ENCODE results near the gene SELPLG.
"Not testable (repeated sequence)": the region's sequence is repeated elsewhere in the genome, so short reads cannot be mapped to it uniquely, and the experiment has no call there.

SELPLG gene

DNA sequence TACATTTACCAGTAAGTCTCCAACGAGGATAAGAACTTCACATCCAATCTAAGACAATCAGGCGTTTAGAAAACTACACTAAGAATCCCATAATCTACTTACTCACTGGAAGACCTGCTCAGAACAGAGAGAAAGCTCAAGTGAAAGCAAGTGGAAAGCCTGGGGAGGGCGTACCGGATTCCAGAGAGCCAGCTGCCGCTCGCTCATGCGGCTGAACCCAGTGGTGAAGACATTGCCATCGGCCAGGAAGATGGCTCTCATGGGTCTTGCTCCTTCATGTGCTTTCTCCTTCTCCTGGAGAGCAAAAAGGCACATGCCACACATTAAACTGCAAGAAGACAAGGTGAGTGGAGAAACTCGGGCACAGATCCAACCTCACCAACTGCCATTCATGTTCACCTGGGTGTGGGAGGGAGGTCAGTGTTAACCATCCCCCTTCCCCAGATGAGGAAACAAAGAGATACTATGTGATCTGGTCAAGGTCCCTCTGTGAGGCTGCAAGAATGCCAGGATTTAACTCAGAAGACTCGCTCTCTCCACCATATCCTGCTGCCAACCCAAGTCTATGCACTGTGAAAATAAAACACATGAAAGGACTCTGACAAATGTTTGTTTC, 23.5 kb upstream of the SELPLG start:
- CTCF ChIA-PET, result no interaction called here
- DNase-seq (ENCODE audit: extremely low spot score), result no peak
- TF ChIP-seq L3MBTL2 (conservative IDR thresholded peaks at IDR 0.05) (no peak), CTBP1 (IDR thresholded peaks at IDR 0.05; ENCODE audit: borderline replicate concordance) (no peak), NFRKB (IDR thresholded peaks at IDR 0.05) (no peak), ELF4 (IDR thresholded peaks at IDR 0.05) (no peak), BHLHE40 (IDR thresholded peaks at IDR 0.05; ENCODE audit: borderline replicate concordance) (no peak), FOXM1 (IDR thresholded peaks at IDR 0.05; ENCODE audit: borderline replicate concordance) (no peak), SP1 (IDR thresholded peaks at IDR 0.05) (no peak), ZNF384 (IDR thresholded peaks at IDR 0.05) (no peak)
- TF ChIP-seq, protein P1, sequence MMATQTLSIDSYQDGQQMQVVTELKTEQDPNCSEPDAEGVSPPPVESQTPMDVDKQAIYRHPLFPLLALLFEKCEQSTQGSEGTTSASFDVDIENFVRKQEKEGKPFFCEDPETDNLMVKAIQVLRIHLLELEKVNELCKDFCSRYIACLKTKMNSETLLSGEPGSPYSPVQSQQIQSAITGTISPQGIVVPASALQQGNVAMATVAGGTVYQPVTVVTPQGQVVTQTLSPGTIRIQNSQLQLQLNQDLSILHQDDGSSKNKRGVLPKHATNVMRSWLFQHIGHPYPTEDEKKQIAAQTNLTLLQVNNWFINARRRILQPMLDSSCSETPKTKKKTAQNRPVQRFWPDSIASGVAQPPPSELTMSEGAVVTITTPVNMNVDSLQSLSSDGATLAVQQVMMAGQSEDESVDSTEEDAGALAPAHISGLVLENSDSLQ (IDR thresholded peaks at IDR 0.05), result no peak
- POLR2A ChIA-PET, result no interaction called here

DNA sequence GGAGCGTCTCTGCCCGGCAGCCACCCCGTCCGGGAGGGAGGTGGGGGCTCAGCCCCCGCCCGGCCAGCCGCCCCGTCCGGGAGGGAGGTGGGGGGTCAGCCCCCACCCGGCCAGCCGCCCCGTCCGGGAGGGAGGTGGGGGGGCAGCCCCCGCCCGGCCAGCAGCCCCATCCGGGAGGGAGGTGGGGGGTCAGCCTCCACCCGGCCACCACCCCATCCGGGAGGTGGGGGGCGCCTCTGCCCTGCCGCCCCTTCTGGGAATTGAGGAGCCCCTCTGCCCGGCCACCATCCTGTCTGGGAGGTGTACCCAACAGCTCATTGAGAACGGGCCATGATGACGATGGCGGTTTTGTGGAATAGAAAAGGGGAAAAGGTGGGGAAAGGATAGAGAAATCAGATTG, 22.6 kb upstream of the SELPLG start:
- DNase-seq (ENCODE audit: extremely low spot score); POLR2A ChIA-PET; CTCF ChIA-PET: not testable (repeated sequence)

DNA sequence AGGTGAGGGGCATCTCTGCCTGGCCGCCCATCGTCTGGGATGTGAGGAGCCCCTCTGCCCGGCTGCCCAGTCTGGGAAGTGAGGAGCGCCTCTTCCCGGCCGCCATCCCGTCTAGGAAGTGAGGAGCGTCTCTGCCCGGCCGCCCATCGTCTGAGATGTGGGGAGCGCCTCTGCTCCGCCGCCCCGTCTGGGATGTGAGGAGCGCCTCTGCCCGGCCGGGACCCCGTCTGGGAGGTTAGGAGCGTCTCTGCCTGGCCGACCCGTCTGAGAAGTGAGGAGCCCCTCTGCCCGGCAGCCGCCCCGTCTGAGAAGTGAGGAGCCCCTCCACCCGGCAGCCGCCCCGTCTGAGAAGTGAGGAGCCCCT, 22.1 kb upstream of the SELPLG start:
- POLR2A ChIA-PET; CTCF ChIA-PET; DNase-seq (ENCODE audit: extremely low spot score): not testable (repeated sequence)

DNA sequence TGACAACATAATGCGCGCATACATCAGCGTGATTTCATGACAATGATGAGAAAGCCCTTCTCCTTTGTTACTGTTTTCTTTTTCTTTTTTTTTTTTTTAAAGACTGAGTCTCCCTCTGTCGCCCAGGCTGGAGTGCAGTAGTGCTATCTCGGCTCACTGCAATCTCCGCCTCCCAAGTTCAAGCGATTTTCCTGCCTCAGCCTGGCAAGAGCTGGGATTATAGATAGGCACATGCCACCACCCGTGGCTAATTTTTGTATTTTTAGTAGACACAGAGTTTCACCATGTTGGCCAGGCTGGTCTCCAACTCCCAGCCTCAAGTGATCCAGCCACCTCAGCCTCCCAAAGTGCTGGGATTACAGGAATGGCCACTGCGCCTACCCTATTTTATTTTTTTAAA, 20.9 kb upstream of the SELPLG start:
- DNase-seq (ENCODE audit: extremely low spot score); CTCF ChIA-PET; POLR2A ChIA-PET: not testable (repeated sequence)

DNA sequence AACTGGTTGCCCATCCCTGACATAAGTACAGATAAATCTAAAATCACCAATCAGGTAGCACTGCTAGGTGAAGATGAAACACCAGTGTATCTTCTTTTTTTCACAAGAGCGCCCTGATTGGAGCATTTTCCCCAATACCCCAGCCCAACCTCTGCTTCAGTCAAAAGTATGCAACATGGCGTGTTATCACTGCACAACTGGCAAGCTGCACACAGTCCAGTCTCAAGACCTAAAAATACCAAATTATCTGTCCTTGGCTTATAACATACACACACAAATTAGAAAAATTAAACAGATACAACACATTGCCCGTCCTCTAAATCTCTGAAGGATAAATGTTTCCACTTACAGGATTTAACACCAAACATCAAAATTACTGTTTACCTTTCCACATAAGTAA, 20.2 kb upstream of the SELPLG start:
- no peak for TF ChIP-seq ELF4 (IDR thresholded peaks at IDR 0.05)
- no peak for TF ChIP-seq FOXA1 (IDR thresholded peaks at IDR 0.05)
- no peak for TF ChIP-seq TARDBP (IDR thresholded peaks at IDR 0.05)
- TF ChIP-seq, protein P1 (IDR thresholded peaks at IDR 0.05), result no peak
- TF ChIP-seq FOXK2 (IDR thresholded peaks at IDR 0.05), result no peak
- TF ChIP-seq BHLHE40 (IDR thresholded peaks at IDR 0.05; ENCODE audit: borderline replicate concordance), result no peak
- TF ChIP-seq L3MBTL2 (conservative IDR thresholded peaks at IDR 0.05), result no peak
- no peak for TF ChIP-seq LEF1 (IDR thresholded peaks at IDR 0.05; ENCODE audit: borderline replicate concordance)
- TF ChIP-seq NFRKB (IDR thresholded peaks at IDR 0.05), result no peak
- ChIA-PET CTCF (interaction anchor here (1.2 kb wide), 1 partner anchor 11 kb away, joined by 5 read pairs; no protein-coding TSS in a partner anchor), POLR2A (no interaction called here)
- no peak for DNase-seq (ENCODE audit: extremely low spot score)

DNA sequence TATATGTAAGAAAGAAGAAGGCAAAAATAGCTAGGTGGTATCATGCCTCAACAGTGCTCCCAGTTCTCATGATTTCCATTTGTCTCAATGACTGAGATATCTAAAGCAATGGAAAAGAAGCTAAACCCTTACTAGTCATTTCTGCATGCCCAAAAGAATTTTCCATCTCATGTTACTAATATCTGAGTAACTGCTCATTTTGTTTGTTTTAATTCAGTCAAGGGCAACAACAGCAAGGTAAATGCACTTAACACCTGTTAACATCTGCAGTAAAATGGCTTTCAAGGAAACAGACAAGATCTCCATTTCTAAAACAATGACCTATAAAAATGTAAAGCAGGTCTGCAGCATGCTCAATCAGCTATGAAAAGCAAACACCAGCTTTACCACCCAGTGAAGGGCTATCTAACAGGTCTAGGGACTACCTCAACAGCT, 19.4 kb upstream of the SELPLG start:
- CTCF ChIA-PET, result interaction anchor here (0.7 to 1.2 kb wide), 2 partner anchors 10 to 12 kb away, joined by 3 to 5 read pairs; no protein-coding TSS in a partner anchor
- no peak for TF ChIP-seq ELF4 (IDR thresholded peaks at IDR 0.05)
- TF ChIP-seq ARNT (IDR thresholded peaks at IDR 0.05), result no peak
- TF ChIP-seq, protein P1 (IDR thresholded peaks at IDR 0.05), result no peak
- DNase-seq (ENCODE audit: extremely low spot score), result no peak
- POLR2A ChIA-PET, result no interaction called here

DNA sequence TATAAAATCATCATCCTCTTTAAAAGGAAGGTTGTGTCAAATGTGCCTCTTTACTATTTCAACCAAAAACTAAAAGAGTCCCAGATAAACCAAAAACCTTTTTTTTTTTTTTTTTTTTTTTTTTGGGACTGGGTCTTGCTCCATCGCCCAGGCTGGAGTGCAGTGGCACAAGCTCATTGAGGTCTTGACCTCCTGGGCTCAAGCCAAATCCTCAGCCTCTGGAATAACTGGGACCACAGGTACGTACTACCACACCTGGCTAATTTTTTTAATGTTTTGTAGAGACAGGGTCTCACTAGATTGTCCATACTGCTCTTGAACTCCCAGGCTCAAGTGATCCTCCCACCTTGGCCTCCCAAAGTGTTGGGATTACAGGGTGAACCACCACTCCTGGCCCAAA, 16.4 kb upstream of the SELPLG start:
- TF ChIP-seq CTBP1 (IDR thresholded peaks at IDR 0.05; ENCODE audit: borderline replicate concordance), result no peak
- no peak for TF ChIP-seq HDGF (IDR thresholded peaks at IDR 0.05; ENCODE audit: borderline replicate concordance)
- TF ChIP-seq L3MBTL2 (conservative IDR thresholded peaks at IDR 0.05), result no peak
- TF ChIP-seq ZNF384 (IDR thresholded peaks at IDR 0.05), result no peak
- TF ChIP-seq, protein P1 (IDR thresholded peaks at IDR 0.05), result no peak
- TF ChIP-seq BHLHE40 (IDR thresholded peaks at IDR 0.05; ENCODE audit: borderline replicate concordance), result no peak
- TF ChIP-seq FOXK2 (IDR thresholded peaks at IDR 0.05), result no peak
- TF ChIP-seq NFRKB (IDR thresholded peaks at IDR 0.05), result no peak
- no peak for TF ChIP-seq ARNT (IDR thresholded peaks at IDR 0.05)
- no peak for TF ChIP-seq FOXM1 (IDR thresholded peaks at IDR 0.05; ENCODE audit: borderline replicate concordance)
- no peak for TF ChIP-seq FOXA1 (IDR thresholded peaks at IDR 0.05)
- no peak for TF ChIP-seq TARDBP (IDR thresholded peaks at IDR 0.05)
- no peak for TF ChIP-seq LEF1 (IDR thresholded peaks at IDR 0.05; ENCODE audit: borderline replicate concordance)
- TF ChIP-seq SUZ12 (IDR thresholded peaks at IDR 0.05), result no peak
- no peak for DNase-seq (ENCODE audit: extremely low spot score)
- CTCF ChIA-PET, result interaction anchor here (0.6 kb wide), 1 partner anchor 67 kb away, joined by 4 read pairs; no protein-coding TSS in a partner anchor
- POLR2A ChIA-PET, result no interaction called here

Data from HEK293T (cell line).